Liver (tissue), 9 donors: ENCODE measurements around the gene INPPL1. TPM values are rescaled to one million over a fixed set of nuclear protein-coding genes. Genes with fewer than 3 reads are reported as not detected.

Experiments
- DNase-seq: peaks from one replicate; pipeline ENCODE4 v3.0.0-alpha.2; 2017; ENCODE audit warnings: low spot score
- H3K27ac ChIP-seq, 2 donors: one replicate each; pipeline ENCODE4 v1.7.0; 2013; ENCODE audit warnings: inconsistent platforms in 2 of 2, low read length in 2 of 2, control low read depth in 1 of 2, low read depth in 1 of 2, mild to moderate bottlenecking in 1 of 2
- H3K27me3 ChIP-seq, 4 donors: one replicate each; pipeline versions ENCODE4 v1.6.1 to v1.7.0; 2013; ENCODE audit warnings: low read length in 3 of 4, inconsistent platforms in 1 of 4, mild to moderate bottlenecking in 1 of 4, moderate library complexity in 1 of 4; ENCODE audit not compliant: control insufficient read depth in 4 of 4, insufficient read depth in 4 of 4
- H3K36me3 ChIP-seq, 4 donors: one replicate each; pipeline versions ENCODE4 v1.6.1 to v1.7.0; 2013; ENCODE audit warnings: low read length in 3 of 4, mild to moderate bottlenecking in 3 of 4, low read depth in 1 of 4, moderate library complexity in 1 of 4; ENCODE audit not compliant: control insufficient read depth in 4 of 4, insufficient read depth in 3 of 4
- H3K4me1 ChIP-seq, 4 donors: one replicate each; pipeline versions ENCODE4 v1.6.1 to v1.7.0; 2013; ENCODE audit warnings: low read length in 3 of 4, mild to moderate bottlenecking in 3 of 4, moderate library complexity in 1 of 4; ENCODE audit not compliant: control insufficient read depth in 4 of 4, insufficient read depth in 4 of 4
- H3K4me3 ChIP-seq, 3 donors: one replicate each; pipeline versions ENCODE4 v1.6.1 to v1.7.0; 2013; ENCODE audit warnings: low read length in 3 of 3, control low read depth in 1 of 3, low read depth in 1 of 3, mild to moderate bottlenecking in 1 of 3
- H3K9ac ChIP-seq, 2 donors: one replicate each; pipeline ENCODE4 v1.7.0; 2013; ENCODE audit warnings: low read length in 2 of 2, mild to moderate bottlenecking in 2 of 2, moderate library complexity in 2 of 2, control low read depth in 1 of 2, low read depth in 1 of 2
- H3K9me3 ChIP-seq, 4 donors: one replicate each; pipeline versions ENCODE4 v1.6.1 to v1.7.0; 2013; ENCODE audit warnings: low read length in 3 of 4; ENCODE audit not compliant: control insufficient read depth in 4 of 4
- EGR1 ChIP-seq, 2 donors: IDR thresholded peaks; 2 replicates each; pipeline ENCODE4 v1.6.1; 2016 to 2018; ENCODE audit warnings: antibody characterized with exemption in 2 of 2, low read depth in 2 of 2
- FOXA1 ChIP-seq: IDR thresholded peaks from 2 replicates; pipeline ENCODE4 v1.6.1; 2016; ENCODE audit warnings: antibody characterized with exemption
- FOXA2 ChIP-seq: IDR thresholded peaks from 2 replicates; pipeline ENCODE4 v1.6.1; 2016; ENCODE audit warnings: antibody characterized with exemption
- GABPA ChIP-seq, 2 donors: IDR thresholded peaks in 1 of 2; conservative IDR thresholded peaks in 1 of 2; 2 replicates each; pipeline ENCODE4 v1.6.1; 2016; ENCODE audit warnings: antibody characterized with exemption in 2 of 2, mild to moderate bottlenecking in 1 of 2, moderate library complexity in 1 of 2
- HNF4A ChIP-seq, 2 donors: conservative IDR thresholded peaks; 2 replicates each; pipeline ENCODE4 v1.6.1; 2016; ENCODE audit warnings: antibody characterized with exemption in 2 of 2, mild to moderate bottlenecking in 2 of 2
- HNF4G ChIP-seq: IDR thresholded peaks from 2 replicates; pipeline ENCODE4 v1.6.1; 2016; ENCODE audit warnings: antibody characterized with exemption
- JUND ChIP-seq, 2 donors: IDR thresholded peaks; 2 replicates each; pipeline ENCODE4 v1.6.1; 2016; ENCODE audit warnings: antibody characterized with exemption in 2 of 2
- NR2F2 ChIP-seq: IDR thresholded peaks from 2 replicates; pipeline ENCODE4 v1.6.1; 2016; ENCODE audit warnings: antibody characterized with exemption
- RAD21 ChIP-seq, 2 donors: IDR thresholded peaks; 2 replicates each; pipeline ENCODE4 v1.6.1; 2016; ENCODE audit warnings: antibody characterized with exemption in 2 of 2, mild to moderate bottlenecking in 2 of 2
- RXRA ChIP-seq, 2 donors: IDR thresholded peaks; 2 replicates each; pipeline ENCODE4 v1.6.1; 2017 to 2018; ENCODE audit warnings: antibody characterized with exemption in 2 of 2, mild to moderate bottlenecking in 1 of 2
- SP1 ChIP-seq: IDR thresholded peaks from 2 replicates; pipeline ENCODE4 v1.6.1; 2018; ENCODE audit warnings: antibody characterized with exemption, mild to moderate bottlenecking
- TAF1 ChIP-seq: conservative IDR thresholded peaks from 2 replicates; pipeline ENCODE4 v1.6.1; 2016; ENCODE audit warnings: antibody characterized with exemption, mild to moderate bottlenecking
- YY1 ChIP-seq: IDR thresholded peaks from 2 replicates; pipeline ENCODE4 v1.6.1; 2016; ENCODE audit warnings: antibody characterized with exemption, mild to moderate bottlenecking
- WGBS: extraction: QIAGEN DNeasy Blood & Tissue Kit; methylation state at CpG from one replicate; pipeline ENCODE4 v1.1.7; 2013; 5-methylcytosine and 5-hydroxymethylcytosine counted together
- polyA plus RNA-seq, 2 donors: library from polyadenylated mRNA; stranded (reverse) in 1 of 2; unstranded in 1 of 2; fragments of 200-250 nt in 1 of 2; fragments of >200 nt in 1 of 2; fragmentation: Nextera tagmentation in 1 of 2; extraction: Ambion mirVana in 1 of 2; gene quantifications; one replicate each; pipeline versions ENCODE4 v1.2.1 to v1.2.3, GENCODE V29; 2013 to 2015
- total RNA-seq, 2 donors: library from RNA; depleted of rRNA; stranded (reverse); fragments of >200 nt; gene quantifications; one replicate each; pipeline ENCODE4 v1.2.3, GENCODE V29; 2014
- TF ChIP-seq, protein P1 (sequence below): IDR thresholded peaks from 2 replicates; pipeline ENCODE4 v1.6.1; 2016; ENCODE audit warnings: antibody characterized with exemption, mild to moderate bottlenecking
- TF ChIP-seq, protein P2 (sequence below): IDR thresholded peaks from 2 replicates; pipeline ENCODE4 v1.6.1; 2016; ENCODE audit warnings: antibody characterized with exemption
- TF ChIP-seq, protein P3 (sequence below): IDR thresholded peaks from 2 replicates; pipeline ENCODE4 v1.6.1; 2016; ENCODE audit warnings: antibody characterized with exemption
- TF ChIP-seq, protein P4 (sequence below): fragments of 150-350 bp; IDR thresholded peaks from 2 replicates; pipeline ENCODE4 v1.5.1; 2017; ENCODE audit warnings: improper control_type of control experiment, low read depth, low read length; ENCODE audit not compliant: missing input control
- TF ChIP-seq, protein P5 (sequence below): IDR thresholded peaks from 2 replicates; pipeline ENCODE4 v1.6.1; 2016; ENCODE audit warnings: antibody characterized with exemption
- donor health status: healthy.
- donor health status: healthy.
- donor health status: healthy.
- donor health status: healthy.
- donor health status: healthy.

INPPL1 gene
- total and polyA plus RNA-seq, 4 donors = 7.2 to 29.0 (median 17.1) TPM

DNA sequence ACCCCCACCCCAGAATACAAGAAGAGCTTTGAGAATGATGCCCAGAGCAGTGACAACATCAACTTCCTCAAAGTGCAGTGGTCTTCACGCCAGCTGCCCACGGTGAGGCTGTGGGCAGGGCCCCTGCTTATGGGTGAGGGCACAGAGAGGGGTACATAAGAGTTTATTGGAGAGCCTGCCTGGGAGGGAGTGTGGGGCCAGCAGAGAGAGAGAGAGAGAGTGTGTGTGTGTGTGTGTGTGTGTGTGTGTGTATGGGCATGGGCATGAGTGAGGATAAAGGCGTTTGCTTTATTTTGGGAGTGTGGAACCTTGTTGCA is 9.9 kb downstream of the INPPL1 start:
- WGBS = 84% methylated on average over 3 of the region's 3 CpGs
- Histone ChIP-seq H3K9me3 (no peaks in the 10 kb centered on the region), H3K4me1 (peaks cover 0 to 11% (median 6%) of the 10 kb centered on the region in 4 donors)

DNA sequence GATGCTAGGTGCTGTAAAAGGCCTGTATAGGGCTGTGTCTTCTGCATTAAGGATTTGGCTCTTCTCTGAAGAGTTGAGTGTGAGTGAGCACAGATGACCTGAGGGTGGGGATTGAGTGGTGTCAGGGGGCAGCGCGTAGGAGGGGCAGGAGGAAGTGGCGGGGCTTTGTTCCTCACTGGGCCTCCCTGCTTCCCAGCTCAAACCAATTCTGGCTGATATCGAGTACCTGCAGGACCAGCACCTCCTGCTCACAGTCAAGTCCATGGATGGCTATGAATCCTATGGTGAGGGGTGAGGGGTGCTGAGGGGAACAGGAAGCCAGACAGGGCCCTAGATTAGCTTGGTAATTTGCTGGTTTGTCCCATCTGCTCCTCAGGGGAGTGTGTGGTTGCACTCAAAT is 10.4 kb downstream of the INPPL1 start:
- Histone ChIP-seq H3K27me3 (no peaks in the 10 kb centered on the region), H3K4me1 (peaks cover 3 to 15% (median 9%) of the 10 kb centered on the region in 4 donors), H3K9me3 (no peaks in the 10 kb centered on the region), H3K36me3 (peaks cover 19 to 75% (median 39%) of the 10 kb centered on the region in 4 donors), H3K9ac (no peak overlapping the region), H3K4me3 (no peak overlapping the region), H3K27ac (no peak overlapping the region)
- TF ChIP-seq, protein P1, sequence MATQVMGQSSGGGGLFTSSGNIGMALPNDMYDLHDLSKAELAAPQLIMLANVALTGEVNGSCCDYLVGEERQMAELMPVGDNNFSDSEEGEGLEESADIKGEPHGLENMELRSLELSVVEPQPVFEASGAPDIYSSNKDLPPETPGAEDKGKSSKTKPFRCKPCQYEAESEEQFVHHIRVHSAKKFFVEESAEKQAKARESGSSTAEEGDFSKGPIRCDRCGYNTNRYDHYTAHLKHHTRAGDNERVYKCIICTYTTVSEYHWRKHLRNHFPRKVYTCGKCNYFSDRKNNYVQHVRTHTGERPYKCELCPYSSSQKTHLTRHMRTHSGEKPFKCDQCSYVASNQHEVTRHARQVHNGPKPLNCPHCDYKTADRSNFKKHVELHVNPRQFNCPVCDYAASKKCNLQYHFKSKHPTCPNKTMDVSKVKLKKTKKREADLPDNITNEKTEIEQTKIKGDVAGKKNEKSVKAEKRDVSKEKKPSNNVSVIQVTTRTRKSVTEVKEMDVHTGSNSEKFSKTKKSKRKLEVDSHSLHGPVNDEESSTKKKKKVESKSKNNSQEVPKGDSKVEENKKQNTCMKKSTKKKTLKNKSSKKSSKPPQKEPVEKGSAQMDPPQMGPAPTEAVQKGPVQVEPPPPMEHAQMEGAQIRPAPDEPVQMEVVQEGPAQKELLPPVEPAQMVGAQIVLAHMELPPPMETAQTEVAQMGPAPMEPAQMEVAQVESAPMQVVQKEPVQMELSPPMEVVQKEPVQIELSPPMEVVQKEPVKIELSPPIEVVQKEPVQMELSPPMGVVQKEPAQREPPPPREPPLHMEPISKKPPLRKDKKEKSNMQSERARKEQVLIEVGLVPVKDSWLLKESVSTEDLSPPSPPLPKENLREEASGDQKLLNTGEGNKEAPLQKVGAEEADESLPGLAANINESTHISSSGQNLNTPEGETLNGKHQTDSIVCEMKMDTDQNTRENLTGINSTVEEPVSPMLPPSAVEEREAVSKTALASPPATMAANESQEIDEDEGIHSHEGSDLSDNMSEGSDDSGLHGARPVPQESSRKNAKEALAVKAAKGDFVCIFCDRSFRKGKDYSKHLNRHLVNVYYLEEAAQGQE = no peak
- 96% methylated on average over 4 of the region's 4 CpGs for WGBS
- DNase-seq = no peak

More for the DNA sequence above, 9.9 kb downstream of the INPPL1 start:
- H3K27ac ChIP-seq = no peak overlapping the region
- DNase-seq = peak; percentile 32
- no peak overlapping the region for H3K9ac ChIP-seq
- no peak for TF ChIP-seq EGR1 (IDR thresholded peaks at IDR 0.05; ENCODE audit: low read depth in 2 of 2)
- TF ChIP-seq HNF4G = no peak
- no peak for TF ChIP-seq HNF4A (conservative IDR thresholded peaks at IDR 0.05)
- TF ChIP-seq, protein P2, sequence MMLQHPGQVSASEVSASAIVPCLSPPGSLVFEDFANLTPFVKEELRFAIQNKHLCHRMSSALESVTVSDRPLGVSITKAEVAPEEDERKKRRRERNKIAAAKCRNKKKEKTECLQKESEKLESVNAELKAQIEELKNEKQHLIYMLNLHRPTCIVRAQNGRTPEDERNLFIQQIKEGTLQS = no peak
- TF ChIP-seq JUND (IDR thresholded peaks at IDR 0.05) = no peak
- TF ChIP-seq YY1 = no peak
- TF ChIP-seq, protein P1 = no peak
- TF ChIP-seq FOXA1 = no peak
- TF ChIP-seq RAD21 (IDR thresholded peaks at IDR 0.05) = no peak
- TF ChIP-seq, protein P3, sequence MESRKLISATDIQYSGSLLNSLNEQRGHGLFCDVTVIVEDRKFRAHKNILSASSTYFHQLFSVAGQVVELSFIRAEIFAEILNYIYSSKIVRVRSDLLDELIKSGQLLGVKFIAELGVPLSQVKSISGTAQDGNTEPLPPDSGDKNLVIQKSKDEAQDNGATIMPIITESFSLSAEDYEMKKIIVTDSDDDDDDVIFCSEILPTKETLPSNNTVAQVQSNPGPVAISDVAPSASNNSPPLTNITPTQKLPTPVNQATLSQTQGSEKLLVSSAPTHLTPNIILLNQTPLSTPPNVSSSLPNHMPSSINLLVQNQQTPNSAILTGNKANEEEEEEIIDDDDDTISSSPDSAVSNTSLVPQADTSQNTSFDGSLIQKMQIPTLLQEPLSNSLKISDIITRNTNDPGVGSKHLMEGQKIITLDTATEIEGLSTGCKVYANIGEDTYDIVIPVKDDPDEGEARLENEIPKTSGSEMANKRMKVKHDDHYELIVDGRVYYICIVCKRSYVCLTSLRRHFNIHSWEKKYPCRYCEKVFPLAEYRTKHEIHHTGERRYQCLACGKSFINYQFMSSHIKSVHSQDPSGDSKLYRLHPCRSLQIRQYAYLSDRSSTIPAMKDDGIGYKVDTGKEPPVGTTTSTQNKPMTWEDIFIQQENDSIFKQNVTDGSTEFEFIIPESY = no peak
- TF ChIP-seq SP1 = no peak
- no peak for TF ChIP-seq TAF1
- TF ChIP-seq, protein P4, sequence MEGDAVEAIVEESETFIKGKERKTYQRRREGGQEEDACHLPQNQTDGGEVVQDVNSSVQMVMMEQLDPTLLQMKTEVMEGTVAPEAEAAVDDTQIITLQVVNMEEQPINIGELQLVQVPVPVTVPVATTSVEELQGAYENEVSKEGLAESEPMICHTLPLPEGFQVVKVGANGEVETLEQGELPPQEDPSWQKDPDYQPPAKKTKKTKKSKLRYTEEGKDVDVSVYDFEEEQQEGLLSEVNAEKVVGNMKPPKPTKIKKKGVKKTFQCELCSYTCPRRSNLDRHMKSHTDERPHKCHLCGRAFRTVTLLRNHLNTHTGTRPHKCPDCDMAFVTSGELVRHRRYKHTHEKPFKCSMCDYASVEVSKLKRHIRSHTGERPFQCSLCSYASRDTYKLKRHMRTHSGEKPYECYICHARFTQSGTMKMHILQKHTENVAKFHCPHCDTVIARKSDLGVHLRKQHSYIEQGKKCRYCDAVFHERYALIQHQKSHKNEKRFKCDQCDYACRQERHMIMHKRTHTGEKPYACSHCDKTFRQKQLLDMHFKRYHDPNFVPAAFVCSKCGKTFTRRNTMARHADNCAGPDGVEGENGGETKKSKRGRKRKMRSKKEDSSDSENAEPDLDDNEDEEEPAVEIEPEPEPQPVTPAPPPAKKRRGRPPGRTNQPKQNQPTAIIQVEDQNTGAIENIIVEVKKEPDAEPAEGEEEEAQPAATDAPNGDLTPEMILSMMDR = no peak
- TF ChIP-seq GABPA (IDR thresholded peaks at IDR 0.05 in 1 of 2, conservative IDR thresholded peaks at IDR 0.05 in 1 of 2) = no peak
- TF ChIP-seq, protein P5, sequence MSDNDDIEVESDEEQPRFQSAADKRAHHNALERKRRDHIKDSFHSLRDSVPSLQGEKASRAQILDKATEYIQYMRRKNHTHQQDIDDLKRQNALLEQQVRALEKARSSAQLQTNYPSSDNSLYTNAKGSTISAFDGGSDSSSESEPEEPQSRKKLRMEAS = no peak
- TF ChIP-seq RXRA (IDR thresholded peaks at IDR 0.05) = no peak
- no peak for TF ChIP-seq FOXA2
- TF ChIP-seq NR2F2 = no peak
- H3K27me3 ChIP-seq = no peaks in the 10 kb centered on the region
- peaks cover 22 to 79% (median 41%) of the 10 kb centered on the region in 4 donors for H3K36me3 ChIP-seq
- no peak overlapping the region for H3K4me3 ChIP-seq
